Mesenteric fat pad (tissue), 1 donor: Measurements from ENCODE around the gene MARCHF11. TPM values are rescaled to one million over a fixed set of nuclear protein-coding genes. Genes with fewer than 3 reads are reported as not detected.

ENCODE experiments used
- DNase-seq: peaks from one replicate; pipeline ENCODE4 v3.0.0-alpha.2; 2020; ENCODE audit warnings: low spot score
- long read RNA-seq: library from polyadenylated mRNA; unstranded; transcript quantifications from one replicate; pipeline ENCODE4 v2.0.0, GENCODE V29; 2020
- total RNA-seq: library from RNA; stranded (reverse); fragmentation: NEBNext Ultra II Directional; extraction: Animal tissue kit (Norgen Biotek cat#: 25700); gene quantifications from one replicate; pipeline ENCODE4 v1.2.1, GENCODE V29; 2021
- donor health status: DM: yes; HTN: yes; CAD: no.

The MARCHF11 gene
- total RNA-seq, result not detected
- long read RNA-seq, result 0 reads

- no peak for DNase-seq
Measured at GRCh38 chr5:16179511-16179935, at the start of gene MARCHF11. Gene MARCHF11 (minus strand): TSS chr5:16179791. CDS start chr5:16179575, 216 bp downstream.

- DNase-seq, result no peak
Measured at GRCh38 chr5:16225927-16226326, 46.3 kb upstream of the MARCHF11 start.

GRCh38 chr5:16192311-16192710 lies 12.7 kb upstream of the MARCHF11 start:
- no peak for DNase-seq

- no peak for DNase-seq
Measured at GRCh38 chr5:16180789-16181082, 1.1 kb upstream of the MARCHF11 start.

- no peak for DNase-seq
Measured at GRCh38 chr5:16179936-16180788, 571 bp upstream of the MARCHF11 start.

GRCh38 chr5:16178745-16179372 lies 732 bp downstream of the MARCHF11 start:
- DNase-seq, result no peak

GRCh38 chr5:16169550-16169949 lies 10.0 kb downstream of the MARCHF11 start:
- DNase-seq, result no peak

GRCh38 chr5:16160706-16161105 lies 18.9 kb downstream of the MARCHF11 start:
- no peak for DNase-seq

- no peak for DNase-seq
Measured at GRCh38 chr5:16159636-16160035, 20.0 kb downstream of the MARCHF11 start.

- no peak for DNase-seq
Measured at GRCh38 chr5:16156152-16156551, 23.4 kb downstream of the MARCHF11 start.

- no peak for DNase-seq
Measured at GRCh38 chr5:16152601-16153568, 26.7 kb downstream of the MARCHF11 start.

- no peak for DNase-seq
Measured at GRCh38 chr5:16149621-16150020, 30.0 kb downstream of the MARCHF11 start.

- no peak for DNase-seq
Measured at GRCh38 chr5:16147179-16147900, 32.3 kb downstream of the MARCHF11 start.

- DNase-seq, result no peak
Measured at GRCh38 chr5:16144416-16144815, 35.2 kb downstream of the MARCHF11 start.

GRCh38 chr5:16143361-16144049 lies 36.1 kb downstream of the MARCHF11 start:
- no peak for DNase-seq

- no peak for DNase-seq
Measured at GRCh38 chr5:16140944-16141343, 38.6 kb downstream of the MARCHF11 start.

- no peak for DNase-seq
Measured at GRCh38 chr5:16140417-16140816, 39.2 kb downstream of the MARCHF11 start.

- no peak for DNase-seq
Measured at GRCh38 chr5:16137177-16137576, 42.4 kb downstream of the MARCHF11 start.

GRCh38 chr5:16135506-16135905 lies 44.1 kb downstream of the MARCHF11 start:
- no peak for DNase-seq

- DNase-seq, result no peak
Measured at GRCh38 chr5:16135003-16135402, 44.6 kb downstream of the MARCHF11 start.
